Stimulated activated CD8-positive, alpha-beta memory T cell treated with anti-CD3 and anti-CD28 coated beads, Interleukin-15, amount 100 ng/mL, for 1 hour (primary cell): ENCODE measurements around the gene NR2C2AP.

Source experiments
- DNase-seq: peaks from one replicate; pipeline ENCODE4 v3.0.0-alpha.2; 2020; ENCODE audit warnings: low read depth

Gene NR2C2AP

DNA sequence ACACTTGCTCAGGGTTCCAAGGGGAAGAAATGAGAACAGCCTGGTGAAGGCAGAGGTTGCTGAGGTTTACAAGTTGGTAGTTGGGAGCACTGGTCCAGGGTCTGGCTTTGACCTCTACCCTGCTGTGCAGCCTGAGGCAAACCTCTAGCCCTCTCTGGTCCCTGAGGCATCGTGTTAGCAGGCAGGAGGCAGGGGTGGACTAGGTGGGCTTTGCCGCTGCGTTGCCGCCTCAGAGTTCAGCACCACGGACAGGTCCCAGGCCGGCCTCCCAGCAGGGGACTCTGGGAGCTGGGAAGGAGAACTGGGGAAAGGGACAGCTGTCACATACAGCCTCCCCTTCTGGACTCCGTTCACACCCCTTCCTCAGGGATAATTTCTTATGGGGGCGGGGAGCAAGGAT, 11.7 kb upstream of the NR2C2AP start:
- no peak for DNase-seq

DNA sequence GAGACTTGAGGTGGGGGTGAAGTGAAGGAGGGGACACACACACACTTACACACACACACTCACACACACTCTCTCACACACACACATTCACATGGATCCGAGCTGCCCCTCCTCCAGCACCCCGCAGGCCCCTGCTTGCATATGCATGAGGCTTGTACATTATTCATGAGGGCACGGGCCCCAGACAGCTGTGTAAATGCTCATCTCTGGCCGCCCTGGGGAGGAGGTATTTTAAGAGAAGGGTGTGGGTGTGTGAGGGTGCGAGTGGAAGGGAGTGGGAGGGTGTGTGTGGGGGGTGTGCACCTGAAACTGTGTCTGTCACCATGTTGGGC, 10.9 kb upstream of the NR2C2AP start:
- no peak for DNase-seq

DNA sequence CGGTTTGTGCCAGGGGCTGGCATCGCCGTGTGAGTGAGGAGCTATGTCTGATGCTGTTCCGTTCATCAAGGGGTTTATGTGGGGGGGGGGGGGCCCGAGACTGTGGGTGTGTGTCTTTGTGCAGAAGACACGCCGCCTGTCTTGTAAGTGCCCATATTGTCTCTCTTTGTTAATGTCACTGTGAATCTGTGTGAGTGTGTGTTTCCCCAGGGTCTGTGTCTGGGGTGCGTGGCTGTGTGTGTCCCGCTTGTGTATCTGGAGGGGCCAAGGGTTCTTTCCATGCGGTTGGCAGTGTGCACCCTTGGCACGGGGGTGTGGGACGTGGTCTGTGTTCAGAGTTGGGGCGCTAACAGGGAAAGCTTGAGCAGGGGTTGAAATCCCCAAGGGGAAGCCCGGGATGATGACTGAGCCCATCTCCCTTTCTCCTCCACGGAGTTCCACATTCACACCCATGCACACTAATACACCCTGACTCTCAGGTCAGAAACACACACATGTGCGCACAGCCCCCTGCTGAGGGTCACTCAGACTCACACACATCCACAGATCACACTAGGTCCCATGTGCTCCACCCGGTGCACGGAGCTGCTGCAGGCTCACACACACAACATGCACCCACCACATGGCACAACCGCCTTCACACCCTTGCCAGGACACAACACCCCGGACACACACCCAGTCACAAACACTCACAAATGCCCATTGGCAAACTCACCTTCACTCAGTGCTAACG, 10.4 kb upstream of the NR2C2AP start:
- no peak for DNase-seq

DNA sequence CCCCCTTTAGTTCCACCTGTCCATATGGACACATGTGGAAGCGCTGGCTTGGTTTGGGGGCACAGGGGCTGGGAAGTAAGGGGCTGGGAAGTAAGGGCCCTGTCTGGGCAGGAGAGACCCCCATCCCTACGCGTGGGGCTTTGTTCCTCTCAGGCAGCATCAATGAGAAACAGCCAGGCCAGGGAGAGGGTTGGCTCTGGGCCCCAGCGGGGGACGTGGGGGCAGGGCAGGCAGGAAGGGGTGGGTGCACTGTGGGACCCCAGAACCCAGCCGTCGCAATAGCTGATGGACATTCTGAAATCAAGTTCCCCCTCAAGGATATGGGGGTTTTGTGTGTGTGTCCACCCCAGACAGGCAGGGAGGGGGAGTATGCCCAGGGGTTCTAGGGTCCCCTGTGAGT, 9.7 kb upstream of the NR2C2AP start:
- no peak for DNase-seq

DNA sequence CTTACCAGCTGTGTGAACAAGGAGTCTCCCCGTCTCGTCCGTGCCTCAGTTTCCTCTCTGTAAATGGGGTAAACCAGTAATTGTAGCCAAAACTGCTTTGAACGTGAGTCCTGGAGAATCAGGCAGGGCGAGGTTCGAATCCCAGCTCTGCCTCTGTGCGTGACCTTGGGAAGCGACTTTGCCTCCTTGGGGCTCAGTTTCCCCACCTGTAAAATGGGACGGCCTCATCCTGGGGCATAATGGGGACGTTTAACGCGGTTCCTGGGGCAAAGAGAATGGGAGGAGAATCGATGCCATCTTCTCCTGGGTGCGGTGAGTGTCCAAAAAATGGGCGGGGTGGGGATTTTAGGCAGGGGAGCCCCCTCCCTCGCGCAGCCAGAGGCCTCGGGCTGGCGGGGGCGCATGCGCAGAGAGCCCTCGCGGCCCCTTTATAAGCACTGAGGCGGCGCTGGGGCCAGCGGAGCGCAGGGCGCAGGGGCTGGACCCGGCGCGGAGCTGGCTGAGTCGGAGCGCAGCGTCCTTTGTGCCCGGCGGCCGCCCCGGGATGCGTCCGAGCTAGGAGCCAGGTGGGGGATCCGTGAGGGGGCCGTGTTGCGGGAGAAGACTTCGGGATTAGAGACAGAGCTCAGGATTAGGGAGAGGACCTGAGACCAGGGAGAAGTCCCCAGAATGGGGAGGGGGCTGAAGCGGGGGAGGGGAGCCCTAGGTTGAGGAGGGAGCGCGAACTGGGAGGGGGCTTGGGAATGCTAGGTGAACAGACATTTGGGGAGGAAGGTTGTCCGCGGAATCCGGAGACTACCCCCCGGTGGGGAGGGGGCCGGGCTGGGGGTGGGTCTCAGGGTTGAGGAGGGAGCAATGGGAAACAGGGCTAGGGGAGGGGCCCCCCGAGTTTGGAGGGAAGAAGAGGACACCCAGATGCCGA, 8.5 kb upstream of the NR2C2AP start, which contains the start of gene NCAN:
TSS of gene NCAN (plus strand) at position 460 of the 922 bp plus-strand sequence. CDS start 4,996 bp downstream, outside the sequence.
- no peak for DNase-seq

DNA sequence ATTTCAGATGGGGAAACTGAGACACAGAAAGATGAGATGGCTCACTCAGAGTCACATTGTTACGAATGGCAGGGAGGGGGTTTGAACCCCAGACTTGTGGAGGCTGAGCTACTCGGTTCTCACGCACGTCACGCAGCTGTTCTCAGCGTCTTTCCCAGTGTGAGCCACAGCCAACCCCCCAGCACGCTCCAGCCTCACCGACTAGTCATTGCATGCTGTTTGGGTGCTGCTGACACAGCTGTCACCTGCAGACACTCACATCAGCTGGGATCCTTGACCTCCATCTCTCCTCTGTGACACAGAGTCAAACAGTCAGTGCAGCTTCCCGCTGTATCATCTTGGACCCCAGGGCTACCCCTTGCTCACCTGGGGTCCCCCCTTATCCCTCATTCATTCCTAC, 6.2 kb upstream of the NR2C2AP start:
- DNase-seq, result no peak

DNA sequence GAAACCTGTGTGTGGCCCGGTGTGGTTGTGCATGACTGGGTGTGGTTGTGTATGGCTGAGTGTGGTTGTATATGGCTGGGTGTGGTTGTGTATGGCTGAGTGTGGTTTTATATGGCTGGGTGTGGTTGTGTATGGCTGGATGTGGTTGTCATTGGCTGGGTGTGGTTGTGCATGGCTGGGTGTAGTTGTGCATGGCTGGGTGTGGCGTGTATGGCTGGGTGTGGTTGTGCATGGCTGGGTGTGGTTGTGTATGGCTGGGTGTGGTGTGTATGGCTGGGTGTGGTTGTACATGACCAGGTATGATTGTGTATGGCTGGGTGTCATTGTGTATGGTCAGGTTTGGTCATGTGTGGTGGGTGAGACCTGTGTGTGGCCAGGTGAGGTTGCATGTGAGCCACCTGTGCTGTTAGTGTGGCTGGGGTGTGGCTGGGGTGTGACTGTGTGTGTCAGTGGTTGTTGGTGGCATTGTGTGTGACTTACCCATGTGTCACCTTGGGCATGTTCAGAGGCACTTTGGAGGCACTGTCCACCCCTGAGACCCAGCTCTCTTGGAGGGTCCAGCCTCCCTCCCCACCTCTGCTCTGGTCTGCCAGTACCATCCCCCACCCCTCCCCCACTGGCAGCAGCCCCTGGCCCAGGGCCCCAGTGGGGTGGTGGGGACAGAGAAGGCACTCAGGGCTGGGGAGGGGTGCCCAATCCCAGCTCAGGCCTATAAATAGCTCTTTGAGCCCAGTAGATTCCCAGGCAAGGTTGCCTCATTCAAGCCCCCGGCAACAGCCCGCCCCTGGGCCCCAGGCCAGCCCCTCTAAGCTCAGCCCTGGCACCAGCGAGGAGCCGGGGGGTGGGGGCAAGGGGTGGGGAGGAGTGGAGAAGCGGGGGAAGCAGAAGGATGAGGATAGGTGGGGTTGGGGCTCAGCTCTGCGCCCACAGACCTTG, 4.7 kb upstream of the NR2C2AP start:
- DNase-seq, result no peak

DNA sequence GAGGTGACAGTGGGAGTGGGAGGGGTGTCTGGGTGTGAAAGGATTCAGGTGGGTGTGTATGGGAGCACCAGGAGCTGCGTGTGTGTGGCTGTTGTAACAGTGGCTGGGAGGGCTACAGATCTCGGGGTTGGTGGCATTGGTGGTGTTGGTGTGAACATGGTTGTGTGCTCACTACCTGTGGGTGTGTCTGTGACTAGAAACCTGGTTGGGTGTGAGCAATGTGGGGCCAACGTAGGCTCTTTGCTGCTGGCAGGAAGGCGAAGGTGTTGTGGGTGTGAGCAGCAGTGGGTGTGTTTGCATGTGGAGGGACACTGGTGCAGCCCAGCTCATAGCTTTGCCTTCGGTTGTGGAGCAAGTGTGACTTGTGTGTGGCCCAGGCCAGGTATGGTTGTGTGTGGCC, 3.7 kb upstream of the NR2C2AP start:
- no peak for DNase-seq

DNA sequence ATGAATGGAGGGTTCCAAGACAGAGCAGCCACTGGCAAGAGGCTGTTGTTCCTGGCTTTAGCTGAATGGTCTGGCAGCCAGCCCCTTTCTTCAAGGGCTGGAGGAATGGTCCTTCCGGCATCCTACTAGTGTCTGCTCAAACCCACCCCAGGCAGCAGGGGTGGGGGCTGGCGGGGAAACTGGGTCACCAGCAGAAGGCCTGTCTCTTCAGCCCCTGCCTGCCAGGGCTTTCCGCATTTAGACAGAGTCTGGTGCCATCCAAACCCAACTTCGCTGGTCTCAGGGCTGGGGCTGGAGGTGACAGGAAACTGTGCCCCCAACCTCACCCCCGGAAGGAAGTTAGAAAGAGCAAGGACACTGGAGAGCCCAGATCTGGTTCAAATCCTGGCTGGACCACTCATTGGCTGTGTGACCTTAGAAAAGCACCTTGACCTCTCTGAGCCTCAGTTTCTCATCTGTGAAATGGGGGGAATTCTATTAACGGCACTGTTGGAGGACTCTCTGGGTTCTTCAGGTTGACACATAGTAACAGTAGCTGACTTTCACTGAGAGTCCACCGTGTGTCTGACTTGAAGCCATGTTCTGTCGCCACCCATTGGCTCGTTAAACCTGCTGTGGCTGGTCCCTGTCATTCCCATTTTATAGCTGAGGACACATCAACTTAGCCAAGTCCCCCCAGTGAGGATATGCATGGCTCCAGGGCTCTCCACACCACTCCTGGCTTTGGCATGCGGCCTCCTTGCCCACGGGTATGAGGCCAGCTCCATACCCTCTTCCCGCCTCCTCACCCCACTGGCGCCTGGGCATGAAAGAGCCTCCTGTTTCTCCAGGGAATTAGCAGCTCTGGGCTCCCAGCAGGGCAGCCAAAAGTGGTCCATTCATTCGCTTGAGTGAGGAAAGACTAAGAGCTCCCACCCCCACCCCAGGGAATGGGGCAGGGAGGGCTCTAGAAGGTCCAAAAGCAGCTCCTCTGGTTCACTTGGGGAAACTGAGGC, 2.5 kb upstream of the NR2C2AP start:
- DNase-seq, result no peak

DNA sequence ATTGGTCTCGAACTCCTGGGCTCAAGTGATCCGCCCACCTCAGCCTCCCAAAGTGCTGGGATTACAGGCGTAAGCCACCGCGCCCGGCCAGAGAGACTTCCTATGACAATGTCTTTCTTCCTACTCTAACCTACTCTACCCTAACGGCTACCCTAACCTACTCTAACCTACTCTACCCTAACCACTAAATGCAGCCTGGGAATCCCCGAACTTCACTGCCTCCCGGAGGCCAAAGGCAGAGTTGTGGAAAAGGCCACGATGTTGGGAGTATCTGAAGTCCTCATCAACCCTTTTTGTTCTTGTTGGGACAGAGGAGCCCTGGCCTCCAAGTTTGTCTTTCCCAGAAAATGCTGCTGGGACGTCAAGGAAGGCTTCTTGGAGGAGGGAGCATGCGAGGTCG, 967 bp upstream of the NR2C2AP start:
- no peak for DNase-seq

DNA sequence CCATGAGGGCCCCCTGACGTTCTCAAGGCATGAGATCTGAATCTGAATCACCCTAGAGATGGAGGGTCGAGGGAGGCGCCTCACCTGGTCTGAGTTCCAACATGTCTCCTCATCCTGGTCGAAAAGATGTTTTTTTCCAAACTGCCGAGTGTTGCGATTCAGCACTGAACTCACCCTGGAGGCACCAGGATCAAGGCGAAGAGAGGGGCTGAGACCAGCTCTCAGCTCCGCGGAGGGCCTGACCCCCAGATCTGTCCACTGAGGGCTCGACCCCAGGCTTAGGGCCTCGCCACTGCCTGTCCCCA, 555 bp downstream of the NR2C2AP start:
- no peak for DNase-seq

DNA sequence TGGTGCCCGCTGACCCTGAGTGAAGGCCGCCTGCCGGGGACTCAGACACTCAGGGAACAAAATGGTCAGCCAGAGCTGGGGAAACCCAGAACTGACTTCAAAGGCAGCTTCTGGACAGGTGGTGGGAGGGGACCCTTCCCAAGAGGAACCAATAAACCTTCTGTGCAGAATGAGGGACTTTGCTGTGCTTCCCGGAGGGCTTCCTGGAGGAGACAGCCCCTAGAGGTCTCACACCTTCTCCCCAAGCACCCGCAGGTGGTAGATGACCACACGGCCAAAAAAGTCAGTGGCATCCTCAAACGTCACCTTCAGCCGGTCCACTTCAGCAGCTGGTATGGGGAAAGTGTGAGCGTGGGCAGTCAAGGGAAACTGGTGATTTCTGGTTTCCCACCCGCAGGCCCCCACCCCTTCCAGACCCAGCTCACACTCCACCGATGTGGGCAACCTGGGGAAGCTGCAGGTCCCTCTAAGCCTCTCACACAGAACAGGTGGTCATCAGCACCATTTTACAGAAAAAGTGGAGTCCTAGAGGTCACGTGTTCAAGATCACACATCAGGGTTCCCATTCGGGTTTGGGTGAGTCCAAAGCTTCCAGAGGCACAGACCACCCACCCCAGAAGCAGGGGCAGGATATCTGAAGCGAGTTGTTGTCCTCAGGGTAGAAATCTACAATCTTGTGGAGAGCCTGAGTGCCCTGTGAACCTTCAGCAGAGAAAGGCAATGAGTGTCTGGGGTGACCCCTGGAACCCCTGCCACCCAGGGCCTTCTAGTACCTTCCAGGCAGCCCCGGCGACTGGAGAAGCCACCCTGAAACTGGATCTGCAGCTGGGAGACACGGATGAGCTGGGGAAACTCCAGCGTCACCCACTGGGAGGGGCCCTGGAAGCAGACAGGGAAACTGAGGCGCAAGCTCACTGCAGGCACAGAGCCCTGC, 1.2 kb downstream of the NR2C2AP start:
- no peak for DNase-seq

DNA sequence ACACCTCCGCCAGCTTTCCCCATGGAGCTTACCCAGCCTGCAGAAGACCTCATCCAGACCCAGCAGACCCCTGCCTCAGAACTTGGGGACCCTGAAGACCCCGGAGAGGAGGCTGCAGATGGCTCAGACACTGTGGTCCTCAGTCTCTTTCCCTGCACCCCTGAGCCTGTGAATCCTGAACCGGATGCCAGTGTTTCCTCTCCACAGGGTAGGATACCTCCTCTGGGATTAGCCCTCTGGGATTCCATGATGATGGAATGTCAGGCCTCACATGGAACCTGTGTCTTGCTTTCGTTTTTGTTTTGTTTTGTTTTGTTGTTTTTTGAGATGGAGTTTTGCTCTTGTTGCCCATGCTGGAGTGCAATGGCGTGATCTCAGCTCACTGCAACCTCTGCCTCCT, 9.3 kb downstream of the NR2C2AP start:
- no peak for DNase-seq

DNA sequence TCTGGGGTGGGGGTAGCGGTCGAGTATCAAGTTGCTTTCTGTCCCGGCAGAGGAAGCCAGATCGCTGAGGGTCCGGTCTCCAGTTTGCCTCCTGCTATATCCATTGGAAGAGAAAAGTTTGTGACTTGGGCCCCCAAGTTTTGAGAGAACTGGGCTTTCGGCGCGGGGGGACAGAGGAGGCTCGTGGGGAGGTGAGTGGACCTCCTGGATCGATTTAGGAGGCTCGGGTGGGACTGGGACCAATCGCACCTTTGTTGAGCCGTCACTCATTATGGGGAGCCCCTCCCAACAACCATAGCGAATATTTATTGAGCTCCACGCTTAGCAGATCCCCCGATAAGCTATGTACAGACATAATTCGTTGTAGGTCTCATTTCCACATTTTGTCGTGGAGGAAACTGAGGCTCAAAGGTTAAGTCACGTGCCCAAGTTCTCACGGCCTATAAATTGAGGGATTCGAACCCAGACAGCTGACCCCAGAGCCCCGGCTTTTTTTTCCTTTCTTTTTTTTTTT, 10.2 kb downstream of the NR2C2AP start:
- DNase-seq, result no peak

DNA sequence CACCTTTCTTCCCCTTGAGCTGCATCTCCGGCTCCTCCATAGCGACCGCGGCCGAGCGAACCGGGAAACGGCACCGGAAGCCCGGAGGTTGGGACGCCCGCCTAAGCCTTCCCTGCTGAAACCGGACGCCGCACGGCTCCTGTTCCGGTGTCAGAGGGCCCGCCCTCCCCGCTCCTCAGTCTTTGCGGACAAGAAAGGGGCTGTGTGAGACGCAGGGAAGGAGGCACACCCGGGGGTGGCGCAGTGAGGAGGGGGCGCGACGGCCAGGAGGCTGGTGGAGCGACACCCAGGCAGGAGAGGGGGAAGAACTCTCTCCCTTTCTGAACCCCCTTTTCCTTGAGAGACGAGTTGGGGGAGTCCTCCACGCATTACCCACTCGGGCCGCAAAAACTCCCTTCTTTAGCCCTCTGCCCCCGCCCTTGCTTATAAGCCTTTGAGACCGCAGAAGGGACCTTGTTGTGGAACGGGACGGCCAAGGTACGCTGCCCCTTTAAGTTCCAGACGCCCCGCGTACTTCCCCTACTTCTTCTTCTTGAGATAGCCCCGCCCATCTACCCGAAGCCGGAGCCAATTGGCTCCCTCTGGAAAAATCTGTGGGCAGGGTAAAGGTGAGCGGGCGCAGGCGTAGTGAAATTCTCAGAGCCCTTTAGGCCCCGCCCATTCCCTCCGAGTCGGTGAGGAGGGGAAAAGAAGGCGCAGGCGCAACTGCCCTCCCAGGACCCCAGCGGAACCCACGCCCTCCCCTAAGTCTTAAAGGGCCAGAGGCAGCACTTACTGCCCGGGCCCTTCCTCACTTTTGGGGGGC, 10.9 kb downstream of the NR2C2AP start, which contains the start of the genes BORCS8 and RFXANK:
TSS of gene BORCS8 (minus strand) at position 75 of the 805 bp plus-strand sequence. CDS start at position 40, 35 bp downstream.
TSS of gene RFXANK (plus strand) at position 181 of the 805 bp plus-strand sequence. CDS start 1,689 bp downstream, outside the sequence.
- DNase-seq, result peak; percentile 97

DNA sequence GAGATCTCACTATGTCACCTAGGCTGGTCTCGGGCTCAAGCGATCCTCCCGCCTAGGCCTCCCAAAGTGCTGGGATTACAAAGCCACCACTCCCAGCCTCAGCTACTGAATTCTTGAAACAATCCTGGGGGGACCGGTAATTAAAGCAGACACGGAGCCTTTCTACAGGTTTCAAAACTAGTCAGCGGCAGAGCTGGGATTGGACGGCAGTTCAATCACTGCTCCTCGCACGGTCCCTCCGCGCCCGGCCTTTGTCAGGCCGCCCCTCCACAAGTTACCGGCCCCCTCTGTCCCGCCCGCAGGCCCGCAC, 11.5 kb downstream of the NR2C2AP start:
- no peak for DNase-seq

DNA sequence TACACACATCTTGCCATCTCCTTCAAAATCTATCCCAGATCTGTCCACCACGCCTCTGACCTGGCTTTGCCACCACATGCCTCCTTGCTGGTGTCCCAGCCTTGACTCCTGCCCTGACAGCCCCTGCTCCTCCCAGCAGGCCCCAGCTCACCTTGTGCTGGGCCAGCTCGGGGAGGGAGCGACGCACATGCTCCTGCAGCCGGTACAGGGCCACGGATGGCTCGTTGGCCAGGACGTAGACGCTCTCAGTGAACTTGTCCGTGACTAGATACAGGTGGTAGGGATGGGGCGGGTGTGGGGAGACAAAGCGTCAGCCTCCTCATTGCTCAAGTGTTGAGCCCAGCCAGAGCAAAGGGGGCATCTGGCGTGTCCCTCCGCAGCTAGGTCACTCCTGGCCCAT, 16.5 kb downstream of the NR2C2AP start:
- no peak for DNase-seq

DNA sequence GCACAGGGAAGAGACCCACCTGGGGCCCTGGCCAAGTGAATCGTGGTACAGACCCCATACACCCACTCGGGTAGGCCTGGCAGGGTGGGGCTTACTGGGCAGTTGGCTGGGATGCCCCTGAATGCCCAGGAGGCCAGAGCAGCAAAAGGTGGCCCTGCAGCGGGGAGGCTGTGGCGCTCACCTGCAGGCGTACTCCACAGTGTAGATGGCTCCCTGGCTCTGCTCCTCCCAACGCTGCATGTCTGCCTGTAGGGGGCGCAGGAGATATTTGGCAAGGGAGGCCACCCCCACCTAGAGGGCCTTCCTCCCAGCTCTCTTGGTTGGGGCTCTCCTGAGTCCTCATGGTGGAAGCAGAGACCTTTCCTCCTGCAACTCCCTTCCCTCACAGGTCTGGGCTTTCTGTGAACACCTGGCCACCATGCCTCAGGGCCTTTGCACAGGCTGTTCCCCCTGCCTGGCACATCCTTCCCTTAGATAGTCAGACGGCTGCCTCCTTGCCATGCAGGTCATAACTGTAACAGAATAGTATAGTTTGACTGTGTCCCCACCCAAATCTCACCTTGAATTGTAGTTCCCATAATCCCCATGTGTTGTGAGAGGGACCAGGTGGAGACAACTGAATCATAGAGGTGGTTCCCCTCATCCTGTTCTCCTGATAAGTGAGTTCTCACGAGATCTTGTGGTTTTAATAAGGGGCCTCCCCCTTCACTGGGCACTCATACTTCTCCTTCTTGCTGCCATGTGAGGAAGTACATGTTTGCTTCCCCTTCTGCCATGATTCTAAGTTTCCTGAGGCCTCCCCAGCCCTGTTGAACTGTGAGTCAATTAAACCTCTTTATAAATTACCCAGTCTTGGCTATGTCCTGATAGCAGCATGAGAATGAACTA, 17.1 kb downstream of the NR2C2AP start:
- DNase-seq, result peak; percentile 31
